Measurements from ENCODE around the gene MPZL2. TPM values are rescaled to one million over a fixed set of nuclear protein-coding genes. Genes with fewer than 3 reads are reported as not detected.

MPZL2 gene
- total RNA-seq, 4 donors from 2014 or later, result 59.5 to 86.5 (median 75.0) TPM

DNA sequence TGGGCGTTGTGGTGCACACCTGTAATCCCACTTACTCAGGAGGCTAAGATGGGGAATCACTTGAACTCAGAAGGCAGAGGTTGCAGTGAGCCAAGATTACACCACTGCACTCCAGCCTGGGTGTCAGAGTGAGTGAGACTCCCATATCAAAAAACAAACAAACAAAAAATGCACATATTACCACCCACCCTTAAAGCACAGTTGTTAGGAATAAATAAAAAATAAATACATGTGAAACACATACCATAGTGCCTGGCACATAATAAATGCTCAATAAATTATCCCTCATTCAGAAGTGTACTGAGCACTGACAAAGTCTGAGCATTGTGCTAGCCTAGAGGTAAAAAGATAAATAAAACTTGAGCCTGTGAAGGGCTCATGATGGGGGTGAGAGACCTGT lies 30.2 kb downstream of the MPZL2 start:
- intact Hi-C loops (cut with DNase I; ENCODE audit: low total_unique reads), result no loop called here
- no peaks in the 10 kb centered on the region for H3K9me3 ChIP-seq
- H3K27me3 ChIP-seq, result no peaks in the 10 kb centered on the region
- no peak for DNase-seq
- in situ Hi-C loops (cut with MboI; ENCODE audit: low pct_ligation_motif_present in 1 of 4, low pct_unique_long_range_greater_than_20kb in 1 of 4, low sequenced_read_pairs in 3 of 4), result no loop called here
- no peaks in the 10 kb centered on the region for H3K4me1 ChIP-seq
- H3K36me3 ChIP-seq, result peaks cover 0 to 11% (median 0%) of the 10 kb centered on the region in 4 donors
- TF ChIP-seq, protein P1, sequence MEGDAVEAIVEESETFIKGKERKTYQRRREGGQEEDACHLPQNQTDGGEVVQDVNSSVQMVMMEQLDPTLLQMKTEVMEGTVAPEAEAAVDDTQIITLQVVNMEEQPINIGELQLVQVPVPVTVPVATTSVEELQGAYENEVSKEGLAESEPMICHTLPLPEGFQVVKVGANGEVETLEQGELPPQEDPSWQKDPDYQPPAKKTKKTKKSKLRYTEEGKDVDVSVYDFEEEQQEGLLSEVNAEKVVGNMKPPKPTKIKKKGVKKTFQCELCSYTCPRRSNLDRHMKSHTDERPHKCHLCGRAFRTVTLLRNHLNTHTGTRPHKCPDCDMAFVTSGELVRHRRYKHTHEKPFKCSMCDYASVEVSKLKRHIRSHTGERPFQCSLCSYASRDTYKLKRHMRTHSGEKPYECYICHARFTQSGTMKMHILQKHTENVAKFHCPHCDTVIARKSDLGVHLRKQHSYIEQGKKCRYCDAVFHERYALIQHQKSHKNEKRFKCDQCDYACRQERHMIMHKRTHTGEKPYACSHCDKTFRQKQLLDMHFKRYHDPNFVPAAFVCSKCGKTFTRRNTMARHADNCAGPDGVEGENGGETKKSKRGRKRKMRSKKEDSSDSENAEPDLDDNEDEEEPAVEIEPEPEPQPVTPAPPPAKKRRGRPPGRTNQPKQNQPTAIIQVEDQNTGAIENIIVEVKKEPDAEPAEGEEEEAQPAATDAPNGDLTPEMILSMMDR (IDR thresholded peaks at IDR 0.05), result no peak
- TF ChIP-seq EP300 (IDR thresholded peaks at IDR 0.05; ENCODE audit: low read depth), result no peak
- no peak for TF ChIP-seq POLR2AphosphoS5 (IDR thresholded peaks at IDR 0.05)
- no peak for TF ChIP-seq POLR2A (IDR thresholded peaks at IDR 0.05)
- 80 to 94% methylated on average over 1 of the region's 1 CpG for WGBS, 2 donors (ENCODE audit: low coverage in 1 of 2)
- H3K27ac ChIP-seq, result no peak overlapping the region
- no peak overlapping the region for H3K4me3 ChIP-seq

DNA sequence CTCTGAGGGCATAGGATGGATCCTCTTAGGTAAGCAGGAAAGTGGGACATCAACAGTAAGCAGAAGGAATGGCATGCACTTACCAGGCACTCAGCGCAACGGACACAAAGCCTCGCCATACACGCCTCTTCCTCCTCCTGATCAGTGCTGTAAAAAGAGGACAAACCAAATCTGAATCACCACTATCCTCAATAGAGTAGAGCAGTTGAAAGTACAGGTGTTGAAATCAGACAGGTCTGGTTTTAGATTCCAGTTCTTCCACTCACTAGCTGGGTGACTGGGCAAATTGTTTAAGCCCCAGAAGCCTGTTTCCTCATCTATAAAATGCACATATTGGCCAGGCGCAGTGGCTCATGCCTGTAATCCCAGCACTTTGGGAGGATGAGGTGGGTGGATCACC lies 30.7 kb downstream of the MPZL2 start:
- Histone ChIP-seq H3K9me3 (no peaks in the 10 kb centered on the region), H3K4me1 (no peaks in the 10 kb centered on the region), H3K36me3 (peaks cover 0 to 11% (median 0%) of the 10 kb centered on the region in 4 donors), H3K4me3 (no peak overlapping the region), H3K27me3 (no peaks in the 10 kb centered on the region), H3K27ac (no peak overlapping the region)
- no peak for DNase-seq
- in situ Hi-C loops (cut with MboI; ENCODE audit: low pct_ligation_motif_present in 1 of 4, low pct_unique_long_range_greater_than_20kb in 1 of 4, low sequenced_read_pairs in 3 of 4) (no loop called here), intact Hi-C loops (cut with DNase I; ENCODE audit: low total_unique reads) (no loop called here)
- WGBS, 2 donors (ENCODE audit: low coverage in 1 of 2), result 96% methylated on average over 5 of the region's 5 CpGs; no CpG with 5 or more reads in 1 of the 2 donors
- TF ChIP-seq POLR2A (IDR thresholded peaks at IDR 0.05) (no peak), POLR2AphosphoS5 (IDR thresholded peaks at IDR 0.05) (no peak), EP300 (IDR thresholded peaks at IDR 0.05; ENCODE audit: low read depth) (no peak)
- TF ChIP-seq, protein P1 (IDR thresholded peaks at IDR 0.05), result no peak

DNA sequence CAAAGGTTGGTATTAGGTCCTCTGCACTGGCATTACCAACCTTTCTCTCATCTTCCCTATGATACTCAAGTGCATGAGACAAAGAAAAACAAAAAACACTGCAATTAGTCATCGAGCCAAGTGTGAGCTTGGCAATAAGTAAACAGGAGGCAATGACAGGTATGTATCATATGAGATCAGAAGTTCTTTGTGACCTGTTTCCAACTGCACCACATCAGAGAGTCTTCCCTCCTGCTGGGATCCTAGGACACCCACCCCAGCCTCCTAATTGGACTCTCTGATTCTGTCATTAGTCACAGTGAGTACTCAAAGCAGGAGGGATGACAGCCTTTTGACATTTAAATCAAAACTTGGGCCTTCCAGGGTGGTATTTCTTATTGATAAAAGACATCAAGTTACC lies 31.4 kb downstream of the MPZL2 start:
- in situ Hi-C loops (cut with MboI; ENCODE audit: low pct_ligation_motif_present in 1 of 4, low pct_unique_long_range_greater_than_20kb in 1 of 4, low sequenced_read_pairs in 3 of 4), result no loop called here
- no peak for DNase-seq
- H3K4me1 ChIP-seq, result no peaks in the 10 kb centered on the region
- intact Hi-C loops (cut with DNase I; ENCODE audit: low total_unique reads), result no loop called here
- no peaks in the 10 kb centered on the region for H3K9me3 ChIP-seq
- no peak overlapping the region for H3K27ac ChIP-seq
- no peak overlapping the region for H3K4me3 ChIP-seq
- H3K36me3 ChIP-seq, result peaks cover 0 to 11% (median 1%) of the 10 kb centered on the region in 4 donors
- H3K27me3 ChIP-seq, result no peaks in the 10 kb centered on the region
- no peak for TF ChIP-seq POLR2AphosphoS5 (IDR thresholded peaks at IDR 0.05)
- TF ChIP-seq, protein P1 (IDR thresholded peaks at IDR 0.05), result no peak
- no peak for TF ChIP-seq POLR2A (IDR thresholded peaks at IDR 0.05)
- no peak for TF ChIP-seq EP300 (IDR thresholded peaks at IDR 0.05; ENCODE audit: low read depth)
- 86 to 92% methylated on average over 1 of the region's 1 CpG for WGBS, 2 donors (ENCODE audit: low coverage in 1 of 2)

DNA sequence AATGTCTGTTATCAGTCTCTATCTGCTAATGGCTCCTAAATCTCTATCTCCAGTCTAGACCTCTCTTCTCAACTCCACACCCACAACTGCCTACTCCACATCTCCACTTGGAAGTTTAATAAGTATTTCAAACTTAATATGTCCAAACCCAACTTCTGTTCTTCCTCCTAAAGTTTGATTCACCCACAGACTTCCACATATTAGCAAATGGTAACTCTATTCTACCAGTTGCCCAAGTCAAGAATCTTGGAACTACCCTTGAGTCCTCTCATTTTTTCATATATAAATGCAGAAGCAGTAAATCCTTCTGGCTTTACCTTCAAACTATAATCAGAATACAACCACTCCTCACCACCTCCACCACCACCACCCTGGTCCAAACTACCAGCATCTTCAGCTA lies 32.6 kb downstream of the MPZL2 start:
- TF ChIP-seq POLR2AphosphoS5 (IDR thresholded peaks at IDR 0.05) (no peak), POLR2A (IDR thresholded peaks at IDR 0.05) (no peak), EP300 (IDR thresholded peaks at IDR 0.05; ENCODE audit: low read depth) (no peak)
- TF ChIP-seq, protein P1 (IDR thresholded peaks at IDR 0.05), result no peak
- no peaks in the 10 kb centered on the region for H3K9me3 ChIP-seq
- H3K27ac ChIP-seq, result no peak overlapping the region
- H3K4me1 ChIP-seq, result peaks cover 0 to 6% (median 0%) of the 10 kb centered on the region in 4 donors
- no peak overlapping the region for H3K4me3 ChIP-seq
- no peak for DNase-seq
- intact Hi-C loops (cut with DNase I; ENCODE audit: low total_unique reads), result no loop called here
- peaks cover 0 to 11% (median 2%) of the 10 kb centered on the region in 4 donors for H3K36me3 ChIP-seq
- H3K27me3 ChIP-seq, result no peaks in the 10 kb centered on the region
- in situ Hi-C loops (cut with MboI; ENCODE audit: low pct_ligation_motif_present in 1 of 4, low pct_unique_long_range_greater_than_20kb in 1 of 4, low sequenced_read_pairs in 3 of 4), result no loop called here

All from transverse colon (tissue), 4 donors.